ENCODE measurements around the gene PDHA2. TPM values are rescaled to one million over a fixed set of nuclear protein-coding genes. Genes with fewer than 3 reads are reported as not detected.

PDHA2 gene
- total RNA-seq: not detected in 2 replicates

GRCh38 chr4:95839891-95840290 is at the start of gene PDHA2:
PDHA2 (plus strand) TSS chr4:95840093; CDS start chr4:95840151, 58 bp downstream.

